GM12878 (cell line): Measurements from ENCODE around the gene HACE1. TPM values are rescaled to one million over a fixed set of nuclear protein-coding genes. Genes with fewer than 3 reads are reported as not detected.

ENCODE experiments used
- ATAC-seq: fragments of 200-7000 bp; cut with Tn5 transposase; 3 replicates; pipeline ENCODE4 v1.9.1; 2020; ENCODE audit warnings: mild to moderate bottlenecking, moderate library complexity
- BruUV-seq: library from RNA; stranded (reverse); fragments of 400-500 nt; replicated peaks from 2 replicates; lab custom pipeline; 2021; lab: Mats Ljungman, UMichigan
- CTCF ChIA-PET: fragments of 300-600 bp; sonication (Branson Sonifier 250); formaldehyde crosslinking; extraction: SDS; loops from one replicate; lab custom pipeline; 2021; ENCODE audit warnings: inconsistent platforms; lab: Yijun Ruan, JAX
- POLR2A ChIA-PET: fragments of 350-600 bp; formaldehyde crosslinking; extraction: SDS; loops from one replicate; lab custom pipeline; 2021; ENCODE audit warnings: inconsistent platforms; lab: Charles Lee
- RAD21 ChIA-PET: fragments of 300-600 bp; sonication (Branson Sonifier 250); formaldehyde crosslinking; loops from one replicate; lab custom pipeline; 2023; ENCODE audit warnings: antibody characterized with exemption; ENCODE audit not compliant: unreplicated experiment; lab: Charles Lee
- SMC1A ChIA-PET: fragments of 300-600 bp; sonication (Branson Sonifier 250); formaldehyde crosslinking; loops from one replicate; lab custom pipeline; 2023; ENCODE audit not compliant: unreplicated experiment, uncharacterized antibody; lab: Charles Lee
- DNase-seq: peaks from one replicate; pipeline ENCODE4 v3.0.0-alpha.2; 2011; ENCODE audit warnings: low read depth, low spot score
- FAIRE-seq: peaks from 3 replicates; lab custom pipeline; 2011; peaks lifted over from hg19 to GRCh38; lab: Jason Lieb, UNC
- H2AFZ ChIP-seq: 2 replicates; pipeline ENCODE4 v1.6.0; 2011; ENCODE audit warnings: low read depth, low read length, control low read depth; ENCODE audit not compliant: control insufficient read depth
- H3K27ac ChIP-seq: 2 replicates; pipeline ENCODE4 v1.5.1; 2011; ENCODE audit warnings: control low read depth; ENCODE audit not compliant: control insufficient read depth, insufficient read depth
- H3K27me3 ChIP-seq, 2 experiments: replicated peaks in 1 of 2; 2 replicates each; pipeline versions ENCODE4 v1.6.0 to v1.6.1; 2011; ENCODE audit warnings: low read length in 1 of 2; ENCODE audit not compliant: control insufficient read depth in 2 of 2, insufficient read depth in 2 of 2
- H3K36me3 ChIP-seq, 2 experiments: 2 replicates each; pipeline ENCODE4 v1.5.1; 2011; ENCODE audit warnings: low read length in 1 of 2; ENCODE audit not compliant: control insufficient read depth in 2 of 2, insufficient read depth in 2 of 2
- H3K4me1 ChIP-seq: 2 replicates; pipeline ENCODE4 v1.6.1; 2011; ENCODE audit warnings: mild to moderate bottlenecking, low read length, moderate library complexity, mixed read lengths; ENCODE audit not compliant: control insufficient read depth, insufficient read depth
- H3K4me2 ChIP-seq: 2 replicates; pipeline ENCODE4 v1.6.0; 2011; ENCODE audit warnings: control low read depth; ENCODE audit not compliant: control insufficient read depth, insufficient read depth
- H3K4me3 ChIP-seq: fragments of 200-600 bp; sonication (generic); 2 replicates; pipeline ENCODE4 v1.5.1; 2016
- H3K79me2 ChIP-seq: 2 replicates; pipeline ENCODE4 v1.6.0; 2011; ENCODE audit warnings: low read length; ENCODE audit not compliant: control insufficient read depth, insufficient read depth
- H3K9ac ChIP-seq: 2 replicates; pipeline ENCODE4 v1.8.0; 2011; ENCODE audit warnings: low read length, control low read depth, mixed read lengths; ENCODE audit not compliant: control insufficient read depth, insufficient read depth
- H3K9me3 ChIP-seq: replicated peaks from 3 replicates; pipeline ENCODE4 v1.5.1; 2011; ENCODE audit warnings: mild to moderate bottlenecking, low read length; ENCODE audit not compliant: control insufficient read depth, insufficient read depth
- H4K20me1 ChIP-seq: 2 replicates; pipeline ENCODE4 v1.6.0; 2011; ENCODE audit not compliant: control insufficient read depth, insufficient read depth
- ATF7 ChIP-seq: fragments of 450-650 bp; IDR thresholded peaks from 2 replicates; pipeline ENCODE4 v1.6.1; 2016; ENCODE audit warnings: low read depth, mild to moderate bottlenecking
- BRCA1 ChIP-seq: IDR thresholded peaks from 2 replicates; pipeline ENCODE4 v1.6.1; 2011; ENCODE audit warnings: low read depth, low read length, improper control_type of control experiment
- CHD1 ChIP-seq: IDR thresholded peaks from 2 replicates; pipeline ENCODE4 v1.6.1; 2012; ENCODE audit warnings: low read depth, low read length, improper control_type of control experiment
- ESRRA ChIP-seq: IDR thresholded peaks from 2 replicates; pipeline ENCODE4 v1.6.1; 2012; ENCODE audit warnings: mild to moderate bottlenecking, low read length, improper control_type of control experiment
- ETV6 ChIP-seq, 2 experiments: fragments of 450-650 bp in 1 of 2; IDR thresholded peaks in 1 of 2; conservative IDR thresholded peaks in 1 of 2; 2 replicates each; pipeline ENCODE4 v1.6.1; 2014; ENCODE audit warnings: antibody characterized with exemption in 1 of 2, borderline replicate concordance in 1 of 2, low read depth in 1 of 2, mild to moderate bottlenecking in 1 of 2, moderate library complexity in 1 of 2
- LARP7 ChIP-seq: fragments of 450-650 bp; IDR thresholded peaks from 2 replicates; pipeline ENCODE4 v1.6.1; 2017; ENCODE audit warnings: mild to moderate bottlenecking
- MYB ChIP-seq: fragments of 150-350 bp; IDR thresholded peaks from 2 replicates; pipeline ENCODE4 v1.6.1; 2014; ENCODE audit warnings: mild to moderate bottlenecking, low read depth, low read length, borderline replicate concordance
- NBN ChIP-seq: fragments of 450-650 bp; IDR thresholded peaks from 2 replicates; pipeline ENCODE4 v1.6.1; 2016
- NR2F1 ChIP-seq: fragments of 450-650 bp; conservative IDR thresholded peaks from 2 replicates; pipeline ENCODE4 v1.6.1; 2017; ENCODE audit warnings: mild to moderate bottlenecking
- RBBP5 ChIP-seq: fragments of 200-600 bp; sonication (generic); conservative IDR thresholded peaks from 2 replicates; pipeline ENCODE4 v1.6.1; 2016
- SIN3A ChIP-seq: IDR thresholded peaks from 2 replicates; pipeline ENCODE4 v1.6.1; 2012; ENCODE audit warnings: low read depth, low read length, improper control_type of control experiment
- SMC3 ChIP-seq: IDR thresholded peaks from 2 replicates; pipeline ENCODE4 v1.6.1; 2011; ENCODE audit warnings: low read length, improper control_type of control experiment, borderline replicate concordance
- WRNIP1 ChIP-seq: IDR thresholded peaks from 2 replicates; pipeline ENCODE4 v1.6.1; 2011; ENCODE audit warnings: low read depth, low read length, improper control_type of control experiment, borderline replicate concordance
- ZZZ3 ChIP-seq: IDR thresholded peaks from 2 replicates; pipeline ENCODE4 v1.6.1; 2011; ENCODE audit warnings: low read depth; ENCODE audit not compliant: control insufficient read depth, insufficient read length
- WGBS: methylation state at CpG from one replicate; pipeline ENCODE4 v1.1.6; 2016; ENCODE audit warnings: low lambda C conversion rate; ENCODE audit not compliant: insufficient replicate concordance, insufficient coverage; ENCODE audit errors: missing lambda C conversion rate; 5-methylcytosine and 5-hydroxymethylcytosine counted together
- in situ Hi-C: fragments of 300-500 bp; cut with MboI; formaldehyde crosslinking; loops from 9 replicates; pipeline ENCODE4 v1.14.3; 2018; ENCODE audit warnings: mixed read lengths
- intact Hi-C: fragments of 100-400 bp; cut with micrococcal nuclease; formaldehyde crosslinking; loops from one replicate; pipeline ENCODE4 v1.14.2; 2022; ENCODE audit not compliant: unreplicated experiment
- polyA plus RNA-seq, 11 experiments: library from polyadenylated mRNA; depleted of rRNA in 4 of 11; unstranded in 6 of 11; stranded (reverse) in 5 of 11; fragments of >200 nt; fragmentation: Nextera tagmentation in 4 of 11; fragmentation: Illumina TruSeq in 1 of 11; extraction: Ambion mirVana in 4 of 11; extraction: Trizol in 1 of 11; gene quantifications; 1 replicate in 1 of 11; 2 replicates in 10 of 11; pipeline versions ENCODE4 v1.2.1 to v1.2.3, GENCODE V29; 2011 to 2016; ENCODE audit warnings: inconsistent platforms in 2 of 11, missing spikeins in 2 of 11, low read depth in 1 of 11
- total RNA-seq, 4 experiments: library from RNA; depleted of rRNA in 3 of 4; stranded (reverse); fragments of >200 nt in 3 of 4; fragmentation: Illumina TruSeq in 1 of 4; extraction: Trizol in 1 of 4; gene quantifications; 2 replicates each; pipeline versions ENCODE4 v1.2.1 to v1.2.3, GENCODE V29; 2013 to 2021
- TF ChIP-seq, protein P1 (sequence below): IDR thresholded peaks from 2 replicates; pipeline ENCODE4 v1.6.1; 2011; ENCODE audit warnings: borderline replicate concordance, low read depth, mild to moderate bottlenecking, moderate library complexity, low read length; ENCODE audit not compliant: insufficient read depth, poor library complexity, severe bottlenecking
- TF ChIP-seq, protein P2 (sequence below): fragments of 450-650 bp; IDR thresholded peaks from 2 replicates; pipeline ENCODE4 v1.6.1; 2016; ENCODE audit warnings: mild to moderate bottlenecking, moderate library complexity, borderline replicate concordance
- TF ChIP-seq, protein P3 (sequence below): IDR thresholded peaks from 2 replicates; pipeline ENCODE4 v1.6.1; 2012; ENCODE audit warnings: low read length, inconsistent platforms
- TF ChIP-seq, protein P4 (sequence below): IDR thresholded peaks from 2 replicates; pipeline ENCODE4 v1.6.1; 2012; ENCODE audit warnings: low read depth, low read length, improper control_type of control experiment

HACE1 gene
- total and polyA plus RNA-seq, 10 of the 15 experiments (the other 5 are each of a cell fraction or from before 2014, with no cell fraction given), result 1.6 to 16.9 (median 5.6) TPM

DNA sequence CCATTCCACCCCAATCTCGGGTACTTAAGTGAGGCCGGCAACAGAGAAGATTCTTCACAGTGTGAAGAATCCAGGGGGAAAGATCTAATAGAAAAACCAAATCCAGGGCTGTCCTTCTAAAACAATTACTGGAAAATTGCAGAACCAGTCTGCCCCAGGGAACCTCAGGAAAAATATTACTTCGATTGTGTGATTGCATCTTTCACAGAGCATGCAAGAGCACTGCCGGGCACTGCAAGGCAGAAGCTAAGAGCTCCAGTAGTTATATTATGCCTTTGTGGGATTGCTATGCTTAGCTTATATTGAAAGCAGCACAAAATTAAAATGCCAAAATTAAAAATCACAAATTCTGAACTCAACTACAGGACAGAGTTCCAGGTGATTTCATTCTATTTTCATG lies 175.9 kb downstream of the HACE1 start:
- ChIA-PET RAD21 (interaction anchor here (1.0 to 1.7 kb wide), 2 partner anchors 85 to 394 kb away, joined by 3 to 8 read pairs; no protein-coding TSS in a partner anchor), POLR2A (no interaction called here), SMC1A (interaction anchor here (1.1 to 1.9 kb wide), 4 partner anchors 9 to 93 kb away, joined by 3 to 9 read pairs (median 6); no protein-coding TSS in a partner anchor), CTCF (interaction anchor here (0.7 to 5.3 kb wide), 11 partner anchors 9 to 394 kb away, joined by 3 to 37 read pairs (median 4); no protein-coding TSS in a partner anchor)
- Histone ChIP-seq H3K4me1 (no peaks in the 10 kb centered on the region), H3K27me3 (no peaks in the 10 kb centered on the region), H3K9me3 (no peaks in the 10 kb centered on the region), H3K9ac (no peak overlapping the region), H3K4me3 (no peak overlapping the region), H4K20me1 (no peaks in the 10 kb centered on the region), H3K27ac (no peak overlapping the region), H3K36me3 (no peaks in the 10 kb centered on the region), H3K79me2 (no peaks in the 10 kb centered on the region), H3K4me2 (no peak overlapping the region), H2AFZ (no peak overlapping the region; the same call in 1 of the 2 replicates)
- ATAC-seq, result no peak
- BruUV-seq, result no TSS peak
- intact Hi-C loops, result loop anchor here (1.0 to 5.0 kb wide), 2 partner anchors 87 to 393 kb away; no protein-coding TSS in a partner anchor
- FAIRE-seq, result no peak
- in situ Hi-C loops, result no loop called here
- WGBS, result 78% methylated on average over 4 of the region's 4 CpGs
- no peak for DNase-seq
- no peak for TF ChIP-seq CHD1
- no peak for TF ChIP-seq RBBP5
- TF ChIP-seq ESRRA, result no peak
- TF ChIP-seq NR2F1, result no peak
- no peak for TF ChIP-seq ZZZ3
- no peak for TF ChIP-seq WRNIP1
- no peak for TF ChIP-seq ETV6 (conservative IDR thresholded peaks at IDR 0.05 in 1 of 2, IDR thresholded peaks at IDR 0.05 in 1 of 2; ENCODE audit: borderline replicate concordance in 1 of 2, low read depth in 1 of 2)
- TF ChIP-seq ATF7, result no peak
- no peak for TF ChIP-seq SIN3A
- TF ChIP-seq LARP7, result no peak
- TF ChIP-seq MYB, result no peak
- no peak for TF ChIP-seq BRCA1
- no peak for TF ChIP-seq SMC3
- TF ChIP-seq, protein P1, sequence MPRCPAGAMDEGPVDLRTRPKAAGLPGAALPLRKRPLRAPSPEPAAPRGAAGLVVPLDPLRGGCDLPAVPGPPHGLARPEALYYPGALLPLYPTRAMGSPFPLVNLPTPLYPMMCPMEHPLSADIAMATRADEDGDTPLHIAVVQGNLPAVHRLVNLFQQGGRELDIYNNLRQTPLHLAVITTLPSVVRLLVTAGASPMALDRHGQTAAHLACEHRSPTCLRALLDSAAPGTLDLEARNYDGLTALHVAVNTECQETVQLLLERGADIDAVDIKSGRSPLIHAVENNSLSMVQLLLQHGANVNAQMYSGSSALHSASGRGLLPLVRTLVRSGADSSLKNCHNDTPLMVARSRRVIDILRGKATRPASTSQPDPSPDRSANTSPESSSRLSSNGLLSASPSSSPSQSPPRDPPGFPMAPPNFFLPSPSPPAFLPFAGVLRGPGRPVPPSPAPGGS, result no peak
- TF ChIP-seq, protein P2, sequence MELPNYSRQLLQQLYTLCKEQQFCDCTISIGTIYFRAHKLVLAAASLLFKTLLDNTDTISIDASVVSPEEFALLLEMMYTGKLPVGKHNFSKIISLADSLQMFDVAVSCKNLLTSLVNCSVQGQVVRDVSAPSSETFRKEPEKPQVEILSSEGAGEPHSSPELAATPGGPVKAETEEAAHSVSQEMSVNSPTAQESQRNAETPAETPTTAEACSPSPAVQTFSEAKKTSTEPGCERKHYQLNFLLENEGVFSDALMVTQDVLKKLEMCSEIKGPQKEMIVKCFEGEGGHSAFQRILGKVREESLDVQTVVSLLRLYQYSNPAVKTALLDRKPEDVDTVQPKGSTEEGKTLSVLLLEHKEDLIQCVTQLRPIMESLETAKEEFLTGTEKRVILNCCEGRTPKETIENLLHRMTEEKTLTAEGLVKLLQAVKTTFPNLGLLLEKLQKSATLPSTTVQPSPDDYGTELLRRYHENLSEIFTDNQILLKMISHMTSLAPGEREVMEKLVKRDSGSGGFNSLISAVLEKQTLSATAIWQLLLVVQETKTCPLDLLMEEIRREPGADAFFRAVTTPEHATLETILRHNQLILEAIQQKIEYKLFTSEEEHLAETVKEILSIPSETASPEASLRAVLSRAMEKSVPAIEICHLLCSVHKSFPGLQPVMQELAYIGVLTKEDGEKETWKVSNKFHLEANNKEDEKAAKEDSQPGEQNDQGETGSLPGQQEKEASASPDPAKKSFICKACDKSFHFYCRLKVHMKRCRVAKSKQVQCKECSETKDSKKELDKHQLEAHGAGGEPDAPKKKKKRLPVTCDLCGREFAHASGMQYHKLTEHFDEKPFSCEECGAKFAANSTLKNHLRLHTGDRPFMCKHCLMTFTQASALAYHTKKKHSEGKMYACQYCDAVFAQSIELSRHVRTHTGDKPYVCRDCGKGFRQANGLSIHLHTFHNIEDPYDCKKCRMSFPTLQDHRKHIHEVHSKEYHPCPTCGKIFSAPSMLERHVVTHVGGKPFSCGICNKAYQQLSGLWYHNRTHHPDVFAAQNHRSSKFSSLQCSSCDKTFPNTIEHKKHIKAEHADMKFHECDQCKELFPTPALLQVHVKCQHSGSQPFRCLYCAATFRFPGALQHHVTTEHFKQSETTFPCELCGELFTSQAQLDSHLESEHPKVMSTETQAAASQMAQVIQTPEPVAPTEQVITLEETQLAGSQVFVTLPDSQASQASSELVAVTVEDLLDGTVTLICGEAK, result no peak
- TF ChIP-seq, protein P3, sequence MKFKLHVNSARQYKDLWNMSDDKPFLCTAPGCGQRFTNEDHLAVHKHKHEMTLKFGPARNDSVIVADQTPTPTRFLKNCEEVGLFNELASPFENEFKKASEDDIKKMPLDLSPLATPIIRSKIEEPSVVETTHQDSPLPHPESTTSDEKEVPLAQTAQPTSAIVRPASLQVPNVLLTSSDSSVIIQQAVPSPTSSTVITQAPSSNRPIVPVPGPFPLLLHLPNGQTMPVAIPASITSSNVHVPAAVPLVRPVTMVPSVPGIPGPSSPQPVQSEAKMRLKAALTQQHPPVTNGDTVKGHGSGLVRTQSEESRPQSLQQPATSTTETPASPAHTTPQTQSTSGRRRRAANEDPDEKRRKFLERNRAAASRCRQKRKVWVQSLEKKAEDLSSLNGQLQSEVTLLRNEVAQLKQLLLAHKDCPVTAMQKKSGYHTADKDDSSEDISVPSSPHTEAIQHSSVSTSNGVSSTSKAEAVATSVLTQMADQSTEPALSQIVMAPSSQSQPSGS, result no peak
- TF ChIP-seq, protein P4, sequence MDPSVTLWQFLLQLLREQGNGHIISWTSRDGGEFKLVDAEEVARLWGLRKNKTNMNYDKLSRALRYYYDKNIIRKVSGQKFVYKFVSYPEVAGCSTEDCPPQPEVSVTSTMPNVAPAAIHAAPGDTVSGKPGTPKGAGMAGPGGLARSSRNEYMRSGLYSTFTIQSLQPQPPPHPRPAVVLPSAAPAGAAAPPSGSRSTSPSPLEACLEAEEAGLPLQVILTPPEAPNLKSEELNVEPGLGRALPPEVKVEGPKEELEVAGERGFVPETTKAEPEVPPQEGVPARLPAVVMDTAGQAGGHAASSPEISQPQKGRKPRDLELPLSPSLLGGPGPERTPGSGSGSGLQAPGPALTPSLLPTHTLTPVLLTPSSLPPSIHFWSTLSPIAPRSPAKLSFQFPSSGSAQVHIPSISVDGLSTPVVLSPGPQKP, result no peak
- TF ChIP-seq NBN, result no peak
